ENCODE data around the gene APOBEC3B. TPM values are rescaled to one million over a fixed set of nuclear protein-coding genes. Genes with fewer than 3 reads are reported as not detected.
"Not testable (repeated sequence)": the region's sequence is repeated elsewhere in the genome, so short reads cannot be mapped to it uniquely, and the experiment has no call there.

APOBEC3B gene
- total RNA-seq, 2 experiments from 2014 or later: 10.4 to 10.7 TPM

- CTCF ChIA-PET: no interaction called here
- POLR2A ChIA-PET: no interaction called here
These were observed 32.2 kb upstream of the APOBEC3B start for GRCh38 chr22:38949889-38950405.

- POLR2A ChIA-PET: no interaction called here
- CTCF ChIA-PET: no interaction called here
These were observed 31.4 kb upstream of the APOBEC3B start for GRCh38 chr22:38950527-38951295.

GRCh38 chr22:38951734-38952133, 30.4 kb upstream of the APOBEC3B start:
- ChIA-PET POLR2A (no interaction called here), CTCF (no interaction called here)

GRCh38 chr22:38952281-38952993, 29.7 kb upstream of the APOBEC3B start:
- CTCF ChIA-PET: interaction anchor here (1.0 kb wide), 1 partner anchor 28 kb away, joined by 3 read pairs; no protein-coding TSS in a partner anchor
- POLR2A ChIA-PET: interaction anchor here (2.4 kb wide), 1 partner anchor 11 kb away, joined by 12 read pairs; no protein-coding TSS in a partner anchor

GRCh38 chr22:38953091-38953490, 29.1 kb upstream of the APOBEC3B start:
- POLR2A ChIA-PET: interaction anchor here (2.4 kb wide), 1 partner anchor 12 kb away, joined by 12 read pairs; no protein-coding TSS in a partner anchor
- CTCF ChIA-PET: interaction anchor here (1.0 to 2.2 kb wide), 3 partner anchors 12 to 28 kb away, joined by 3 to 11 read pairs (median 4); no protein-coding TSS in a partner anchor

GRCh38 chr22:38953577-38954413, 28.4 kb upstream of the APOBEC3B start:
- POLR2A ChIA-PET: interaction anchor here (0.6 to 2.4 kb wide), 3 partner anchors 12 to 162 kb away, joined by 4 to 12 read pairs (median 6); no protein-coding TSS in a partner anchor
- CTCF ChIA-PET: interaction anchor here (0.5 to 2.2 kb wide), 8 partner anchors 12 to 1382 kb away, joined by 3 to 11 read pairs (median 4); no protein-coding TSS in a partner anchor

- ChIA-PET POLR2A (interaction anchor here (2.3 to 2.4 kb wide), 2 partner anchors 13 to 84 kb away, joined by 6 to 12 read pairs; no protein-coding TSS in a partner anchor), CTCF (interaction anchor here (1.1 to 2.2 kb wide), 6 partner anchors 13 to 86 kb away, joined by 3 to 11 read pairs (median 4); no protein-coding TSS in a partner anchor)
These were observed 27.6 kb upstream of the APOBEC3B start for GRCh38 chr22:38954414-38955043.

- ChIA-PET CTCF (interaction anchor here (1.5 kb wide), 1 partner anchor 20 kb away, joined by 4 read pairs; no protein-coding TSS in a partner anchor), POLR2A (interaction anchor here (2.3 kb wide), 1 partner anchor 85 kb away, joined by 6 read pairs; no protein-coding TSS in a partner anchor)
These were observed 26.8 kb upstream of the APOBEC3B start for GRCh38 chr22:38955250-38955905.

GRCh38 chr22:38955926-38956325, 26.2 kb upstream of the APOBEC3B start:
- POLR2A ChIA-PET: interaction anchor here (2.3 kb wide), 1 partner anchor 85 kb away, joined by 6 read pairs; no protein-coding TSS in a partner anchor

GRCh38 chr22:38956551-38956950, 25.6 kb upstream of the APOBEC3B start:
- ChIA-PET POLR2A (no interaction called here), CTCF (interaction anchor here (0.7 kb wide), 1 partner anchor 17 kb away, joined by 3 read pairs; no protein-coding TSS in a partner anchor)

More at GRCh38 chr22:38955926-38956325, 26.2 kb upstream of the APOBEC3B start:
- CTCF ChIA-PET: interaction anchor here (0.7 to 1.5 kb wide), 2 partner anchors 18 to 19 kb away, joined by 3 to 4 read pairs; no protein-coding TSS in a partner anchor

GRCh38 chr22:38957046-38957770, 24.9 kb upstream of the APOBEC3B start, which contains the start of gene APOBEC3A:
TSS of gene APOBEC3A (plus strand) at chr22:38957609. CDS start at chr22:38957692, 83 bp downstream.
- CTCF ChIA-PET: no interaction called here
- POLR2A ChIA-PET: no interaction called here

GRCh38 chr22:38957808-38958650, 24.1 kb upstream of the APOBEC3B start:
- ChIA-PET POLR2A (no interaction called here), CTCF (no interaction called here)

- POLR2A ChIA-PET, CTCF ChIA-PET: not testable (repeated sequence)
These were observed 23.6 kb upstream of the APOBEC3B start for GRCh38 chr22:38958651-38958943.

GRCh38 chr22:38959590-38959989, 22.6 kb upstream of the APOBEC3B start:
- CTCF ChIA-PET: interaction anchor here (1.6 kb wide), 1 partner anchor 11 kb away, joined by 3 read pairs; no protein-coding TSS in a partner anchor
- POLR2A ChIA-PET: no interaction called here

GRCh38 chr22:38960673-38961072, 21.5 kb upstream of the APOBEC3B start:
- POLR2A ChIA-PET: not testable (repeated sequence)
- CTCF ChIA-PET: interaction anchor here (1.6 kb wide), 1 partner anchor 10 kb away, joined by 3 read pairs; no protein-coding TSS in a partner anchor

- CTCF ChIA-PET, POLR2A ChIA-PET: not testable (repeated sequence)
These were observed 18.8 kb upstream of the APOBEC3B start for GRCh38 chr22:38963291-38963738.
